ENCODE data around the gene BEST1.

BEST1 gene

DNA sequence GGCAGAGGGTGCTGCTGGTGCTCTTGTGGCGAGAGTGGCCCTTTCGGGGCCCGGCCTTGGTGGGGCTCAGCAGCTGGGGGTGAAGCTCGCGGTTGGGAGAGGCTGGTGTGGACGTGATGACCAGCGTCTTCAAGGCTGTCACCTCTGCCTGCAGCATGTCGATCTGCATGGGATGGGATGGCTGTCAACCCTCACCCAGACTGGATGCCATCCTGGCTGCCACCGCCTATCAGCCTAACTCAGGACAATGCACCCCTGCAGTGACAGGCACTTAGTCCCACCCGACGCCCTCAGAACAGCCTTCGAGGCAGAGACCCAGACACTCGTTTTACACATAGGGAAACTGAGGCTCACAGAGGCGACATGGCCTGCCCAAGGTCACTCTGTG, 43.6 kb upstream of the BEST1 start:
- H3K4me1 ChIP-seq (ENCODE audit: insufficient read depth, low read length) = no peaks in the 10 kb centered on the region

DNA sequence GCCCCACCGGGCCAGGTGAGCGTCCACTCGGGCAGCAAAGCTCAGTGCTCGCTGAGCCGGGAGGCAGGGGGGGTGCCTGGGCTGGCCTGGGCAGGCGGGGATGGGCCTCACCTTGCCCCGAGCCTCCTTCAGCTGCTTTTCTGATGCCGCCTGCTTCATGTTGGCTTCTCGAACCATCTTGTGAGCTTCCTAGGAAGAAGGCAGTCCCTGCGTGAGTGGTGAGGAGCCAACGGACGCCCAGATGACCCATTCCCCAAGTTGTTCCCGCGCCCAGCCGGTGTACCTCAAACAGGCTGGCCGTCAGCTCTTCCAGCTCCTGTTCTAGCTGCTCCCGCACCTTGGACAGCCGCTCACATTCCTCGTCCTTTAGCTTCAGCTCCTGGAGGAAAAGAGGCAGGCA, 42.9 kb upstream of the BEST1 start:
- no peaks in the 10 kb centered on the region for H3K36me3 ChIP-seq (ENCODE audit: insufficient read depth, low read length)
- H3K9me3 ChIP-seq (ENCODE audit: insufficient read depth, low read length, severe bottlenecking) = no peaks in the 10 kb centered on the region
- H2AFZ ChIP-seq (ENCODE audit: low read depth, low read length) = no peak overlapping the region
- H3K4me3 ChIP-seq (ENCODE audit: low read depth in 1 of 2, low read length in 2 of 2) = no peak overlapping the region
- DNase-seq (no peak), ATAC-seq (ENCODE audit: insufficient read depth, low read depth) (no peak)
- H4K20me1 ChIP-seq (ENCODE audit: insufficient read depth, low read length) = 0 out of 2 replicates have a peak, but pooled peaks cover 2% of the 10 kb centered on the region
- no peaks in the 10 kb centered on the region for H3K27me3 ChIP-seq (ENCODE audit: insufficient read depth, low read length, poor library complexity)
- no peaks in the 10 kb centered on the region for H3K4me1 ChIP-seq (ENCODE audit: insufficient read depth, low read length)
- TF ChIP-seq, protein P1, sequence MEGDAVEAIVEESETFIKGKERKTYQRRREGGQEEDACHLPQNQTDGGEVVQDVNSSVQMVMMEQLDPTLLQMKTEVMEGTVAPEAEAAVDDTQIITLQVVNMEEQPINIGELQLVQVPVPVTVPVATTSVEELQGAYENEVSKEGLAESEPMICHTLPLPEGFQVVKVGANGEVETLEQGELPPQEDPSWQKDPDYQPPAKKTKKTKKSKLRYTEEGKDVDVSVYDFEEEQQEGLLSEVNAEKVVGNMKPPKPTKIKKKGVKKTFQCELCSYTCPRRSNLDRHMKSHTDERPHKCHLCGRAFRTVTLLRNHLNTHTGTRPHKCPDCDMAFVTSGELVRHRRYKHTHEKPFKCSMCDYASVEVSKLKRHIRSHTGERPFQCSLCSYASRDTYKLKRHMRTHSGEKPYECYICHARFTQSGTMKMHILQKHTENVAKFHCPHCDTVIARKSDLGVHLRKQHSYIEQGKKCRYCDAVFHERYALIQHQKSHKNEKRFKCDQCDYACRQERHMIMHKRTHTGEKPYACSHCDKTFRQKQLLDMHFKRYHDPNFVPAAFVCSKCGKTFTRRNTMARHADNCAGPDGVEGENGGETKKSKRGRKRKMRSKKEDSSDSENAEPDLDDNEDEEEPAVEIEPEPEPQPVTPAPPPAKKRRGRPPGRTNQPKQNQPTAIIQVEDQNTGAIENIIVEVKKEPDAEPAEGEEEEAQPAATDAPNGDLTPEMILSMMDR (IDR thresholded peaks at IDR 0.05; ENCODE audit: borderline replicate concordance, extremely low read depth, low read length, poor library complexity, severe bottlenecking) = no peak
- TF ChIP-seq EZH2 (IDR thresholded peaks at IDR 0.05; ENCODE audit: borderline replicate concordance, low read depth, low read length, severe bottlenecking) = no peak
- no peak overlapping the region for H3K9ac ChIP-seq (ENCODE audit: low read depth, low read length)
- no peak overlapping the region for H3K27ac ChIP-seq (ENCODE audit: low read length)
- no peaks in the 10 kb centered on the region for H3K79me2 ChIP-seq (ENCODE audit: insufficient read depth, low read length)
- H3K4me2 ChIP-seq (ENCODE audit: insufficient read depth, low read length) = no peak overlapping the region

More for the DNA sequence above, 43.6 kb upstream of the BEST1 start:
- ATAC-seq (ENCODE audit: insufficient read depth, low read depth) = no peak
- Histone ChIP-seq H4K20me1 (ENCODE audit: insufficient read depth, low read length) (0 out of 2 replicates have a peak, but pooled peaks cover 2% of the 10 kb centered on the region), H2AFZ (ENCODE audit: low read depth, low read length) (no peak overlapping the region), H3K4me2 (ENCODE audit: insufficient read depth, low read length) (no peak overlapping the region), H3K36me3 (ENCODE audit: insufficient read depth, low read length) (no peaks in the 10 kb centered on the region), H3K79me2 (ENCODE audit: insufficient read depth, low read length) (no peaks in the 10 kb centered on the region), H3K9ac (ENCODE audit: low read depth, low read length) (no peak overlapping the region), H3K4me3 (ENCODE audit: low read depth in 1 of 2, low read length in 2 of 2) (no peak overlapping the region), H3K27me3 (ENCODE audit: insufficient read depth, low read length, poor library complexity) (no peaks in the 10 kb centered on the region), H3K27ac (ENCODE audit: low read length) (no peak overlapping the region), H3K9me3 (ENCODE audit: insufficient read depth, low read length, severe bottlenecking) (no peaks in the 10 kb centered on the region)
- DNase-seq = no peak
- TF ChIP-seq, protein P1 (IDR thresholded peaks at IDR 0.05; ENCODE audit: borderline replicate concordance, extremely low read depth, low read length, poor library complexity, severe bottlenecking) = no peak
- no peak for TF ChIP-seq EZH2 (IDR thresholded peaks at IDR 0.05; ENCODE audit: borderline replicate concordance, low read depth, low read length, severe bottlenecking)

DNA sequence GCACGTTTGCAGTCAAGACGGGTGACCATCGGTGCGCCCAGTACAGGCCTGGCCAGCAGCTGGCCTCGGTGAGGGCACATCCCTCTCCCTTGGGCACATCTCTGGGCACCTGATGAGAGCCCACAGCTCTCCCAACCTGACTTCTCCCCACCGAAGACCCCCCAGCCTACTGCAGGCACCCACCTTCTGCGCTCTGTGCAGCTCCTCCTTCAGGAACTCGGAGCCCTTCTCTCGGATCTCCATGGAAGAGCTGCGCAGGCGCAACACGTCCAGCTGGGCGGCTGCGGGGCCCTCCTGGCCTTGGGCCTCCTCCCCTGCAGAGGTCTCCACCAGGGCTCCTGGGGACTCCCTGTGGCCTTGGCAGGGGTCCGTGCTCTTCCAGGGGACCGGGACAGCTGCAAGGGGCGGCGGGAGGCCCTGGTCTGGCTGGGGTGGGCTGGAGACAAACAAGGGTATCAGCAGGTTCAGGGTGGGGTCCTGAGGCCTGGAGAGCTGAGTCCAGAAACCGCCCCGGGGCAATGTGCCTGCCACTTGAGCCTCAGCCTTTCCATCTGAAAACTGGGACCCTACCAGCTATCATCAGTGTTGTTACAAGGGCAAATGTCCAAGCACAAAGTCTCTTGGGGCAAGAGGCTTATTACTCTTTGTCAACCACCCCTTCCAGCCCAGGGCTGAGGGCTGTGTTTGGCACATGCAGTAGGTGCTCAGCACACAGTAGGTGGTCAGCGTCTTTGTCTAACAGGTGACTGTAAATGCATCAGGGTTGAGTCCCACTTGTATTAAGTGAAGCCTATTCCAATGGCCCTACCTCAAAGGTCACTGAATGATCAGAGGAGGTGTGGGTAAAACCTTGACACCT, 42.1 kb upstream of the BEST1 start:
- Histone ChIP-seq H3K27me3 (ENCODE audit: insufficient read depth, low read length, poor library complexity) (no peaks in the 10 kb centered on the region), H3K4me1 (ENCODE audit: insufficient read depth, low read length) (no peaks in the 10 kb centered on the region), H3K9me3 (ENCODE audit: insufficient read depth, low read length, severe bottlenecking) (no peaks in the 10 kb centered on the region), H3K36me3 (ENCODE audit: insufficient read depth, low read length) (no peaks in the 10 kb centered on the region), H2AFZ (ENCODE audit: low read depth, low read length) (no peak overlapping the region), H3K4me3 (ENCODE audit: low read depth in 1 of 2, low read length in 2 of 2) (no peak overlapping the region), H4K20me1 (ENCODE audit: insufficient read depth, low read length) (0 out of 2 replicates have a peak, but pooled peaks cover 2% of the 10 kb centered on the region), H3K27ac (ENCODE audit: low read length) (no peak overlapping the region), H3K9ac (ENCODE audit: low read depth, low read length) (no peak overlapping the region), H3K79me2 (ENCODE audit: insufficient read depth, low read length) (no peaks in the 10 kb centered on the region), H3K4me2 (ENCODE audit: insufficient read depth, low read length) (no peak overlapping the region)
- ATAC-seq (ENCODE audit: insufficient read depth, low read depth) (no peak), DNase-seq (no peak)
- TF ChIP-seq EZH2 (IDR thresholded peaks at IDR 0.05; ENCODE audit: borderline replicate concordance, low read depth, low read length, severe bottlenecking) = no peak
- TF ChIP-seq, protein P1 (IDR thresholded peaks at IDR 0.05; ENCODE audit: borderline replicate concordance, extremely low read depth, low read length, poor library complexity, severe bottlenecking) = no peak

All from DND-41 (cell line).